IPS-18c (cell line): Measurements from ENCODE around the gene CCRL2.
"Not testable (repeated sequence)": the region's sequence is repeated elsewhere in the genome, so short reads cannot be mapped to it uniquely, and the experiment has no call there.

Source experiments
- H3K4me3 ChIP-seq: 2 replicates; pipeline ENCODE4 v1.7.0; 2013; ENCODE audit warnings: low read depth, mild to moderate bottlenecking, low read length, moderate library complexity; ENCODE audit not compliant: insufficient read depth
- H3K9me3 ChIP-seq: one replicate; pipeline ENCODE4 v1.6.1; 2013; ENCODE audit warnings: mild to moderate bottlenecking, low read length, moderate library complexity; ENCODE audit not compliant: control insufficient read depth, insufficient read depth

Gene CCRL2

DNA sequence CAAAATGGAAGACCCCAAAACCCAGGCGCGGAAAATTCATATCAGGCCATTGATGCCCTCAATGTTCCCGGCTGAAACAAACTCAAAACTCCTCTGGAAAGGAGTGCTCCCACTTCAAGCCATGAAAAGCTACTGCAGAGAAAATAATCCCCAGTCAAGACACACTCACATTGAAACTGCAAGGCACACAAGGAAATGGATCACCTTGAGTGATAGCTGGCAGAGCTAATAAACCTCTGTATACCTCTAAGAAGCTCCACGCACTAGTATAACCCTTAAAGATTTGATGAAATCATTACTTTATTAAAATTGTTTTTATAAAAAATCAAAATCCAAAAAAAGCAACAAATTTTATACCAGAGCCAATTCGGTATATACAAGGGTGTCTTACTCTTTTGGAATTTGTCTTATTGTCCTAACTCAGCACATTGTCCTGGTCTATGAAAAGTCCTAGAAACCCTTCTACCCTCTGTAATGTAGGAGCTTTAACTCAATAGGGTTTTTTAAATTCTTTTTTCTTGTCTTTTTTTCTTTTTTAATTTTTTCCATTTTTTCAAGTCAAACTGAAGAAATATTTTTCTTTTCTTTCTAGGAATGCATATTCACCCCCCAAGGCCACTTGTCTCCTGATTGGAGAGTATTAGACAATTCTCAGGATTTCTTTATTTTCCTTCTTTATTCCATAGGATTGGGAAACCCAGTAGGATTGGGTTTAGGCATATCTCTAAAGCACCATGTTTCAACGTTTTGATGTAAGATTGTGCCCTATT lies 8.7 kb upstream of the CCRL2 start:
- no peak overlapping the region for H3K4me3 ChIP-seq
- H3K9me3 ChIP-seq, result no peaks in the 10 kb centered on the region

DNA sequence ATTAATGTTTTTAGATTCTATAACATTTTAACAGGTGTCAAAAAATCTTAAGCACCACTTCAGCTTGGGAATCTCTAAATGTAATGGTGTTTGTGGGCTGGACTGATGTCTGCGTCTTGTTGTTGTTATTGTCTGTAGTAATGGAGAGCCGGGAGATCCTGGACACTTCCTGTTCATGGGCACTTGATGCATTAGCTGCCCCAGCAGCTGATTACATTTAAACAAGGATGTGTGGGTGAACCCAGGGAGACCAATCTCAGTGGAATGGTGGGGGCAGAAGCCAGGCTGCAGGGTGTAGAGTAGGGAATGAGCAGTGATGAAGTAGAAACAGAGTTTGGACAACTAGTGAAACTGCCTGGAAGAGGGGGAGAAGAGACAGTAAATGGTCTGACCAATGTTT lies 8.0 kb upstream of the CCRL2 start:
- Histone ChIP-seq H3K4me3 (no peak overlapping the region), H3K9me3 (no peaks in the 10 kb centered on the region)

DNA sequence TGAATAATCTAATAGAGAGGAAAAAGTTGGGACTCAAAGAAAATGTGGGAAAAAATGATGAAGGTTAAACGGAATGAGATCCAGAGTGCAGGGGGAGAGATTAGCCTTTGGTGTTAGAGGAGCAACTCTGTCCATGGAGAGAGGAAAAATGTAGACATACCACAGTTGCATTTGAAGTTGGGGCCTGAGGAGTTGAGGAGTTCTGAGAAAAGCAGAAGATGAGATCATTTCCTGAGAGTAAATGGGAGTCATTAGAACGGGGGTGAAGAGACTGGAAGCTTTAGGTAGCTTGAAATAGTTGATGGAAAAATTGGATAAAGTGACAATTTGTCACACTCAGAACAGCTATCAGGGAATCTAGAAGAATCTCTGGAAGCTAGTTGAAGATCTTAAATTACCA lies 7.5 kb upstream of the CCRL2 start:
- no peak overlapping the region for H3K4me3 ChIP-seq
- no peaks in the 10 kb centered on the region for H3K9me3 ChIP-seq

DNA sequence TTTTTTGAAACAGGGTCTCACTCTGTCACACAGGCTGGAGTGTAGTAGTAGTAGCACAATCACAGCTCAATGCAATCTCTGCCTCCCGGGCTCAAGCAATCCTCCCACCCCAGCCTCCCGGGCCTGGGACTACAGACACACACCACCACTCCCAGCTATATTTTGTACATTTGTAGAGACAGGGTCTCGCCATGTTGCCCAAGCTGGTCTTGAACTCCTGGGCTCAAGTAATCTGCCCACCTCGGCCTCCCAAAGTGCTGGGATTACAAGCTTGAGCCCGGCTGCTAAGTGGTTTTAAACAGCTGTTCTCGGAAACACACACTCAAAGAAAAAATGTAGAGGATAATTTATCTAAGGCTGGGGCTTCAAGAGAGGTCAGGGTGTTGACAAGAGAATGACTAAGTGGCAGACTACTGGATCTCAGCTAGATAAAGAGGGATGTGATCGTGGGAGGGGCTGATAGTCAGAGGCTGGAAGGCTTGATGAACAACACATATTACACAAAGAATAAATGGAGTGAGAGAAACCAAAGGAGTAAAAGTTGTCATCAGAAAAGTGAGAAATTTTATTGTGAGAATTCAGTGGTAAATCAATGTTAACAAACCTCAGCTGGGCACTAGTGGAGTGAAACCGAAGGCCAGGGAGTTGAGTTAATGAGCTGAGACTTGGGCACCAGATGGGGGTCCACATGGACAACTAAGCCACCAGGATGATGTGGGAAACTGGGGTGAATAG lies 6.9 kb upstream of the CCRL2 start:
- Histone ChIP-seq H3K9me3 (no peaks in the 10 kb centered on the region), H3K4me3 (no peak overlapping the region)

DNA sequence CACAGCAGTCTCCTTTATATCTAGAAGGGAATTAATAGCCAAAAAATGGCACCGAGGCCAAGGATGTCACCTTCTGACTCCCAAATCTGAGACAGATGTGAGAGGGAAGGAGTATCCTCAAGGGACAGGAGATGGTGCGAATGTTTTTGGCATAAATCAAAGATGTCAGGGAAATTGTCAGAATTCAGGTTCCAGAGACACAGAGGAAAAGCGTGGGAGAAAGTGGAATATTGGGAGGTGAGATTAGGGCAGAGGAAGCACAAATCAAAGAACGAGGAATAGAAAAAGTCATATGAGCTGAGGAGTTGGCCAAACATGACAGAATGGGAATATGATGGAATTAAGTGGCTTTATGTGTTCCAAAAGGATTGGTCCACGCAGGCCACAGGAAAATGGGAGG lies 6.2 kb upstream of the CCRL2 start:
- H3K4me3 ChIP-seq, result no peak overlapping the region
- H3K9me3 ChIP-seq, result no peaks in the 10 kb centered on the region

DNA sequence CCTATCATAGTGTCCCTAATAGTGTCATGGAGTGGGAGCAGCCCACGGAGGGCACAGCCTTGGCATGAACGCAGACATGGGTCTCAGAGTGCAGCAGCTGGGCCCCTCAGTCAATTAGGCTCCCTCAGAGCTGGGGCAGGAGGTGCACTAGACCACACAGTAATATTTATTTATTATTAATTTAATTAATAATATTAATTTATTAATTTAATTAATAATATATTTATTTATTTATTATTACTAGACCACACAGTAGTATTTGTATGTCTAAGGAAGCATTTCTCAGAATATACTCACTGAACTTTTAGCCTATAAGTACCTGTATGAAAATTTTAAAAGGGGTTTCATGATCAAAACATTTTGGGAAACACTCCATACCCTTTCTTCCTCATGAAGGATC lies 5.5 kb upstream of the CCRL2 start:
- Histone ChIP-seq H3K9me3 (no peaks in the 10 kb centered on the region), H3K4me3 (no peak overlapping the region)

DNA sequence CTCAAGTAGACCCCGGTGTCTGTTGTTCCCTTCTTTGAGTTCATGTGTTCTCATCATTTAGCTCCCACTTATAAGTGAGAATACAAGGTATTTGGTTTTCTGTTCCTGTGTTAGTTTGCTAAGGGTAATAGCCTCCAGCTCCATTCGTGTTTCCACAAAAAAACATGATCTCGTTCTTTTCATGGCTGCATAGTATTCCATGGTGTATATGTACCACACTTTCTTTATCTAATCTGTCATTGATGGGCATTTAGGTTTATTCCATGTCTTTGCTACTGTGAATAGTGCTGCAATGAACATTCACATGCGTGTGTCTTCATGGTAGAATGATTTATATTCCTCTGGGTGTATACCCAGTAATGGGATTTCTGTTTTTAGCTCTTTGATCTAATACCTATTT lies 4.2 kb upstream of the CCRL2 start:
- not testable (repeated sequence) for H3K4me3 ChIP-seq, H3K9me3 ChIP-seq

DNA sequence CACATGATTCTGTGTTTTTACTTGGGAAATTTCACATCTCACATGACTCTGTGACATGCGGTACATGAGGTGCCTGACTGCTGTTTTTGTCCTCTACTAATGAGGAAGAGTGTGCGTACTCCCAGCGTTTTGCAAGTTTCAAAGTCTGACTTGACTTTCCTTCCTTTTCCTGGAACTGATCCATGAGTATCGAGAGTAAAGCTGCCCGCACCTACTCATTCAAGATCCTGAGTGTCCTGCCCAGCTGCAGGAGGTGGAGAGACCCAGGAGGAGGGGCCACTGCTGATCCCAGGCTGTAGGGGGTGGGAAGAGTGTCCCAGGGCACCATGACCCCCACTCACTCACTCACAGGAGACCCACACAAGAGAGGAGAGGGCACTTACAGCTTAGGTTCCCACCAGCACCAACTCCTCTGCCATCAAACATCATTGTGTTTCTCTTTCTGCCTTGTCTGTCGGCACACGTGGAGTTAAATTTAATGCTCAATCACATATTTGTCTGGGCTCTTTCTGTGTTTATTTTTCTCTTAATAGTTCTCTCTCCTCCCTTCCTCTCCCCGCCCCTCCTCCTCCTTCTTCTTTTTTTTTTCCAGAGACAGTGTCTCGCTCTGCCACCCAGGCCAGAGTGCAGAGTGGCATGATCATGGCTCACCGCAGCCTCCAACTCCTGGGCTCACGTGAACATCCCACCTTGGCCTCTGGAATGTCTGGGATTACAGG lies 1.6 kb upstream of the CCRL2 start:
- H3K9me3 ChIP-seq, result no peaks in the 10 kb centered on the region
- no peak overlapping the region for H3K4me3 ChIP-seq

DNA sequence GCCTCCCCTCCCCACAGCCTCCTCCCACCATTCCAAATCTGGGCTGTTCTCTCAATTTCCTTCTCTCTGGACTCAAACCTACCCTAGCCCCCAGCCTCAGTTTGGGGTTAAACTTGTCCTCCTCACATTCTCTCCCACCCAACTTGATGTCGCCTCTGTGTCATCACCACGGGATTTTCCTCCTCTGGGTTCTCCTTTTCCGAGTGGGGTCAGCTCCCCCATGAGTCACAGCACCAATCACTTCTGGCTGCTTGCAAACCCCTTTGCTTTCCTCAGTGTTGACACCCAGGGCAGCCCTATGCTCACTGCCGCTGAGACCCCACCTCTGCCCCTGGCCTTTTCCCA lies 644 bp upstream of the CCRL2 start:
- no peak overlapping the region for H3K4me3 ChIP-seq
- H3K9me3 ChIP-seq, result no peaks in the 10 kb centered on the region

DNA sequence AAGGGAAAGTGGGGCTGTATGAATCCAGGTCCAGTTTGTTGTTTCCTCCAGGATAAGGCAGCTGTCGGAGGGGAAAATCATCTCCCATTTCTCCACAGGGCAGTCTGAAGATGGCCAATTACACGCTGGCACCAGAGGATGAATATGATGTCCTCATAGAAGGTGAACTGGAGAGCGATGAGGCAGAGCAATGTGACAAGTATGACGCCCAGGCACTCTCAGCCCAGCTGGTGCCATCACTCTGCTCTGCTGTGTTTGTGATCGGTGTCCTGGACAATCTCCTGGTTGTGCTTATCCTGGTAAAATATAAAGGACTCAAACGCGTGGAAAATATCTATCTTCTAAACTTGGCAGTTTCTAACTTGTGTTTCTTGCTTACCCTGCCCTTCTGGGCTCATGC lies 911 bp downstream of the CCRL2 start:
- Histone ChIP-seq H3K4me3 (no peak overlapping the region), H3K9me3 (no peaks in the 10 kb centered on the region)

DNA sequence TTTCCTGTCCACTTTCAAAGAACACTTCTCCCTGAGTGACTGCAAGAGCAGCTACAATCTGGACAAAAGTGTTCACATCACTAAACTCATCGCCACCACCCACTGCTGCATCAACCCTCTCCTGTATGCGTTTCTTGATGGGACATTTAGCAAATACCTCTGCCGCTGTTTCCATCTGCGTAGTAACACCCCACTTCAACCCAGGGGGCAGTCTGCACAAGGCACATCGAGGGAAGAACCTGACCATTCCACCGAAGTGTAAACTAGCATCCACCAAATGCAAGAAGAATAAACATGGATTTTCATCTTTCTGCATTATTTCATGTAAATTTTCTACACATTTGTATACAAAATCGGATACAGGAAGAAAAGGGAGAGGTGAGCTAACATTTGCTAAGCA lies 1.8 kb downstream of the CCRL2 start:
- Histone ChIP-seq H3K9me3 (no peaks in the 10 kb centered on the region), H3K4me3 (no peak overlapping the region)

DNA sequence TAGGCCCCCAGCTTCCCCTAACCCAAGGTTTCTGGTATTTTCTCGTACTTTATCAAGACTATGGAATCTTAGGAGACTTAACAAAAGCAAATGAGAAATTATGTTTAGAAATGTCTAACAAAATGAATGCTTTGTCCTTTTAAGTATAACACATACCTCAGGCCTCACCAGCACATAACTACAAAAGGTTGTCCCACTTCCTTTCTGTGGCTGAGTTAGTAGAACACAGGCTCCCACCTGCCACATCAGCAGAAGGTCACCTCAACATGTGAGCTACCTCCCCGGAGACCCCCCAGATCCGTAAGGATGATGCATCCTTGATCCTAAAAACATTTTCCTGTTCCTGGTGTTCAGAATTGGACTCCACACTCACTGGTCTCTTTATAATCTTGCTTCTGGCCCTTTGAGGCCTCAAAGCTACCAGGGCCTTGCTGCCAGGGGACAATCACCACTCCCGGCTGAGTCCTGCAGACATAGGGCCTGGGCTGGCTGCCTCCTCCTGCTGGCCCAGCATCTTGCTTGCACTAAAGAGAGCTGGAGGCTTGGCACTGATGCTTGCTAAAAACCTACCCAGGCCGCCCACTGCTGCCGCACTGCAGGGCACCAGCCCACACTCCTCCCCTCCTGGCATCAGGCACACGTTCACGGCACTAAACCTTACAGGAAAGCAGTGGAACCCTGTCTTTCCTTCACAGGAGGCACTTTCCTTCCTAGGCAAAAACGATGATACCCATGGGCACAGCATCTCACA lies 2.9 kb downstream of the CCRL2 start:
- Histone ChIP-seq H3K9me3 (no peaks in the 10 kb centered on the region), H3K4me3 (no peak overlapping the region)

DNA sequence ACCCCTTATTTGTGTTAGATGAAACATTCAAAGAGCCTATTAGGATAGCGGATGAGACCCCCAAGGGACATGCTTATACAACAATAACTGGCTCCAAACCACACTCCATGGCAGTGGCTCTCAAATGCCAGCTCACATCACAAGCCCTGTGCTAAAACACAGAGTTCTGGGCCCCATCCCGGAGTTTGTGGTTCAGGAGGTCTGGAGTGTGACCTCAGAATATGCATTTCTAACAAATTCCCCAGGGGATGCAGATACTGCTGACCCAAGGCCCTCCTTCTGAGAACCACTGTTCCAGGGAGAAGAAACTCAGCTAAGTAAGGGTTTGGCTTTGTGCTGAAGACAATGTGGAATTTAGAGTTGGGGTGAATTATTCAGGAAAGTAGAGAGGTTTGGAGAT lies 3.6 kb downstream of the CCRL2 start:
- Histone ChIP-seq H3K9me3 (no peaks in the 10 kb centered on the region), H3K4me3 (no peak overlapping the region)

DNA sequence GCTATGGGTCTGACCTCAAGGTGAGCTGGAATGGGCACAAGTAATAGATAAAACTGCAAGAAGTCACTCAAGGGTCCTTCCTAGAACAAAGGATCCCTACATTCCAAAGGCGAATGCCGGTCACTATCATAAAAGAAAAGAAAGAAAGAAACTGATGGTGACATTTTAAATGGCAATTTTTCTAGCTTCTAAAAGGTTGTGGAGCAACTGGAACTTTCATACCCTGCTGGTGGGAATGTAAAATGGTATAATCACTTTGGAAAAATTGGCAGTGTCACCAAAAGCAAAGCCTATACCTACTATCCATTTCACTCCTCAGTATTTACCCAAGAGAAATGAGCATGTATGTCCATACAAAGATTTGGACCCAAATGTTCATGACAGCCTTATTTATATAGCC lies 4.2 kb downstream of the CCRL2 start:
- no peak overlapping the region for H3K4me3 ChIP-seq
- no peaks in the 10 kb centered on the region for H3K9me3 ChIP-seq

DNA sequence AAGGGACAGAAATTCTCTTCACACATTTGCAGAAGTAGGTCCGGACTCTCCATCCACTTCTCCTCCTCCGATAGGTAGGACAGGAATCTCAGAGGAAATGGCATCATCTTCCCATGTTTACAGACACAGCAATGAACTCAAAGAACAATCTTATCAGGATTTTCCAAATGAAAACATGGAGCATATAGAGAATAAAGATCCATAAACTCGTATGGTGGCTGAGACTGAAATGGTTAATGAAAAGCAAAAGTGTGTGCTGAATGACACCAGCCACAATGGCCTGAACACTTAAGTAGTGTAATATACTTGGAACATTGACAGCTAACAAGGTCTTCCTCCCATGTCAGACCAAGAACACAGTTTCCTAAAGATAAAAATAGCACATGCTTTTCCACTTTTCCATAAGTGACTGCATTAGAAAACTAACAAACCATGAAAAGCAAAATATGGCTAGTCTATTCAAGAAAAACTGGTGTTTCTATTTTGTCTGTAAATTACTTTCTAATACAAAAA lies 5.8 kb downstream of the CCRL2 start:
- H3K4me3 ChIP-seq, result no peak overlapping the region
- H3K9me3 ChIP-seq, result no peaks in the 10 kb centered on the region

DNA sequence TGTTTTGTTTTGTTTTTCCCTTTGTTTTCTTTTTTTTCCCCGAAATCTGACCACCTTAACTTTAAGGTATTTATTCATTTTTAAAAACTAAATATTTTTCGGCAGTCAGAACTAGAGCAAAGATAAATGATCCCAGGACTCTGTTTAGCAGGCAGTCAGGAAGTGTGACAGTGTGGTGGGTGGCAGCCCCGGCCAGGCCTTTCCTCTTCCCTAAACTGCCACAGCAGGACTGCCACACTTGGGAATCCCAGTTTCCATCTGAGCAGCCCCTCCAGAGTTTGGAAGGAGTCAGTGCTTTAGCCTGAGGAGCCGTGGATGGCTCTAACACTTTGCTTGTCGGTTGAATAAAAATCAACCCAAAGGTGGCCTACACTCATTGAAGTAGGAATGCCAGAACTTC lies 6.9 kb downstream of the CCRL2 start:
- Histone ChIP-seq H3K4me3 (no peak overlapping the region), H3K9me3 (no peaks in the 10 kb centered on the region)

DNA sequence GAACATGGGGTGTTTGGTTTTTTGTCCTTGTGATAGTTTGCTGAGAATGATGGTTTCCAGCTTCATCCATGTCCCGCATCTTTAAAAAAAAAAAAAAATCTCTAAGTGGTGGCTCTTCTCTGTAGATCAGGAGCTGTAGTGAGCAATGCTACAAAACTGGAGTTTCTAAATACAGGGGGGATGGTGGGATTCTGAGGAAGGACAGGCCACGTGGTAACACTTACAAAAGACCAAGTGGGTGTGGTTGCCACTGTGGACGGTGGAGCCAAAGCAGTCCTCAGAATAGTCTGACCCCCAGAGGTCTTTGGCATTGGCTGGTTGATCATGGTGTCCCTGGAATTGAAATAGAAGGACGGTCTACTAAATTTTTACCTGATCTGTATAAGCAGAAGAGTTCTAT lies 7.7 kb downstream of the CCRL2 start:
- no peaks in the 10 kb centered on the region for H3K9me3 ChIP-seq
- H3K4me3 ChIP-seq, result no peak overlapping the region
